CD4-positive, CD25-positive, alpha-beta regulatory T cell (primary cell): ENCODE measurements around the gene RAPGEF4. TPM values are rescaled to one million over a fixed set of nuclear protein-coding genes. Genes with fewer than 3 reads are reported as not detected.

Source experiments
- ATAC-seq, 2 donors: fragments of 150-1000 bp; cut with Tn5 transposase; one replicate each; pipeline ENCODE4 v1.10.0; 2021; ENCODE audit warnings: low read depth in 2 of 2, moderate number of reproducible peaks in 2 of 2, moderate library complexity in 1 of 2
- DNase-seq, 3 donors: peaks; one replicate each; pipeline versions ENCODE4 v3.0.0 to v3.0.0-alpha.2; 2012 to 2022; ENCODE audit warnings: mixed read lengths in 1 of 3
- H3K27ac ChIP-seq: one replicate; pipeline ENCODE4 v1.7.0; 2013; ENCODE audit warnings: mild to moderate bottlenecking, low read length; ENCODE audit not compliant: insufficient read depth, poor library complexity, severe bottlenecking
- H3K27me3 ChIP-seq: one replicate; pipeline ENCODE4 v1.7.0; 2013; ENCODE audit warnings: low read length; ENCODE audit not compliant: control insufficient read depth, insufficient read depth
- H3K36me3 ChIP-seq: one replicate; pipeline ENCODE4 v1.7.0; 2013; ENCODE audit warnings: mild to moderate bottlenecking, low read length, moderate library complexity; ENCODE audit not compliant: control insufficient read depth, insufficient read depth
- H3K4me1 ChIP-seq: 2 replicates; pipeline ENCODE4 v1.7.0; 2013; ENCODE audit warnings: mild to moderate bottlenecking, low read length; ENCODE audit not compliant: insufficient read depth, control insufficient read depth, poor library complexity, severe bottlenecking
- H3K4me3 ChIP-seq: one replicate; pipeline ENCODE4 v1.7.0; 2013; ENCODE audit warnings: low read depth, mild to moderate bottlenecking, low read length, moderate library complexity
- H3K9me3 ChIP-seq, 2 experiments: 1 replicate in 1 of 2; 2 replicates in 1 of 2; pipeline ENCODE4 v1.7.0; 2013; ENCODE audit warnings: low read length in 2 of 2, mild to moderate bottlenecking in 1 of 2, moderate library complexity in 1 of 2; ENCODE audit not compliant: control insufficient read depth in 2 of 2
- H3K27ac Mint-ChIP-seq, 3 donors: one replicate each; pipeline ENCODE4 v1.8.0; 2020 to 2022; ENCODE audit warnings: mild to moderate bottlenecking in 3 of 3, mixed read lengths in 3 of 3, moderate library complexity in 2 of 3
- H3K27me3 Mint-ChIP-seq: one replicate; pipeline ENCODE4 v1.8.0; 2022; ENCODE audit warnings: mild to moderate bottlenecking, mixed read lengths
- H3K36me3 Mint-ChIP-seq: one replicate; pipeline ENCODE4 v1.8.0; 2020; ENCODE audit warnings: mixed read lengths
- H3K4me1 Mint-ChIP-seq, 4 donors: one replicate each; pipeline ENCODE4 v1.8.0; 2020 to 2022; ENCODE audit warnings: mixed read lengths in 4 of 4, mild to moderate bottlenecking in 1 of 4
- H3K4me3 Mint-ChIP-seq, 4 donors: one replicate each; pipeline ENCODE4 v1.8.0; 2020 to 2022; ENCODE audit warnings: mild to moderate bottlenecking in 4 of 4, mixed read lengths in 4 of 4, moderate library complexity in 3 of 4
- H3K9me3 Mint-ChIP-seq, 7 donors: one replicate each; pipeline ENCODE4 v1.8.0; 2020 to 2022; ENCODE audit warnings: mixed read lengths in 7 of 7, mild to moderate bottlenecking in 3 of 7, moderate library complexity in 2 of 7
- polyA plus RNA-seq, 4 donors: library from polyadenylated mRNA; unstranded; fragments of 300-500 nt; fragmentation: Illumina TruSeq; gene quantifications; one replicate each; pipeline ENCODE4 v1.2.3, GENCODE V29; 2021
- total RNA-seq: library from RNA; stranded (reverse); gene quantifications from one replicate; pipeline ENCODE4 v1.2.3, GENCODE V29; 2022

Gene RAPGEF4
- total and polyA plus RNA-seq, 5 donors from 2014 or later: 1.4 TPM; not detected in 4

- ATAC-seq: no peak
- Mint-ChIP-seq H3K27ac (no peak overlapping the region), H3K27me3 (peaks cover 20% of the 10 kb centered on the region), H3K36me3 (peaks cover 4% of the 10 kb centered on the region), H3K4me3 (no peak overlapping the region), H3K4me1 (peaks cover 0 to 5% (median 2%) of the 10 kb centered on the region in 4 donors), H3K9me3 (no peaks in the 10 kb centered on the region)
- no peaks in the 10 kb centered on the region for H3K4me1 ChIP-seq
- no peaks in the 10 kb centered on the region for H3K36me3 ChIP-seq
- H3K4me3 ChIP-seq: no peak overlapping the region
- DNase-seq: no peak
- H3K9me3 ChIP-seq: no peaks in the 10 kb centered on the region
- H3K27ac ChIP-seq: no peak overlapping the region
- H3K27me3 ChIP-seq: no peaks in the 10 kb centered on the region
Measured at GRCh38 chr2:172964511-172965139, 229.0 kb downstream of the RAPGEF4 start.

- H3K9me3 Mint-ChIP-seq: no peaks in the 10 kb centered on the region
- ATAC-seq (no peak), DNase-seq (no peak)
- no peak overlapping the region for H3K4me3 Mint-ChIP-seq
- H3K27me3 Mint-ChIP-seq: peaks cover 19% of the 10 kb centered on the region
- Histone ChIP-seq H3K4me3 (no peak overlapping the region), H3K9me3 (no peaks in the 10 kb centered on the region), H3K36me3 (no peaks in the 10 kb centered on the region), H3K27ac (no peak overlapping the region), H3K4me1 (peaks cover 5% of the 10 kb centered on the region), H3K27me3 (no peaks in the 10 kb centered on the region)
- H3K4me1 Mint-ChIP-seq: peaks cover 0 to 15% (median 4%) of the 10 kb centered on the region in 4 donors
- H3K36me3 Mint-ChIP-seq: peaks cover 4% of the 10 kb centered on the region
- no peak overlapping the region for H3K27ac Mint-ChIP-seq
Measured at GRCh38 chr2:172965433-172966212, 230.0 kb downstream of the RAPGEF4 start.

DNA sequence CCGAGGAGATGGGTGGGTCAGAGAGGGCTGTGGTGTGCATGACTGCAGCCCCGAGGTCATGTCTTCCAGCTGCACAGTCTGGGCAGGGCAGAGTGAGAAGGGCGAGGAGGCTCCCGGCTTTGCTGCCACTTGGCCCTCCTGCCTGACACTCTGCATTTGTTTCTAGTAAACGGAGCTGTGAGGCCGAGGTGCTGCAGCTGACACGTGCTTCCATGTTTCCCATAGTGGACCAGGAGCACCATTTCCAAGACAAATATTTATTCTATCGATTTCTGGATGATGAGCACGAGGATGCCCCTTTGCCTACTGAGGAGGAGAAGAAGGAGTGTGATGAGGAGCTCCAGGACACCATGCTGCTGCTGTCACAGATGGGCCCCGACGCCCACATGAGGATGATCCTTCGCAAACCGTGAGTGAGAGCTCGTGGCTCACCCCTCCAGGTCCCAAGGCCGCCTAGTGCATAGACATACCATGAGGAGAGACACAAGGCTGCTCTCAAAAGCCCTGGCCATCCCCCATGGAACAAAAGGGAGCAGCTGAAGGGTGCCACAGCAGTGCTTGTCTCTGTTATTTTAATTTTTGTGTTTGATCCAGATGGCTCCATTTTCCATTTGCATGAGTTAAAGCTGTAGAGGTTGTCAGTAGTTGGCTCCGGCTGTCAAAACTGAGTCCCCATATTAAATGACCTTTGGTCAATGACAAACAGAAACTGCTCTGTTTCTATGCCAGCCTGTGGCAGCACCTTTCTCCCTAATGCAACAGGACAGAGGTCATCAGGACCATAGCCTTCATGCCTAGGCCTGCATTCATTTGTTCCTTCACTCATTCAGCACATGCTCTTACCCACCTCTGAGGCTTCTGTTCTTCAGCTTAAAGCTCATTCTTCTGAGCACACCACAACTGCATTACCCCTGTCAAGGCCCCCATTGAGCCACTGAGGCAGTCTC is 231.7 kb downstream of the RAPGEF4 start:
- no peak overlapping the region for H3K4me3 ChIP-seq
- H3K36me3 Mint-ChIP-seq: peaks cover 4% of the 10 kb centered on the region
- H3K9me3 Mint-ChIP-seq: no peaks in the 10 kb centered on the region
- DNase-seq: no peak
- H3K27me3 Mint-ChIP-seq: peaks cover 10% of the 10 kb centered on the region
- no peak for ATAC-seq
- H3K4me3 Mint-ChIP-seq: no peak overlapping the region
- H3K36me3 ChIP-seq: no peaks in the 10 kb centered on the region
- H3K4me1 ChIP-seq: peaks cover 7% of the 10 kb centered on the region
- H3K4me1 Mint-ChIP-seq: peaks cover 0 to 32% (median 7%) of the 10 kb centered on the region in 4 donors
- H3K27me3 ChIP-seq: no peaks in the 10 kb centered on the region
- no peak overlapping the region for H3K27ac ChIP-seq
- H3K9me3 ChIP-seq: no peaks in the 10 kb centered on the region
- H3K27ac Mint-ChIP-seq: no peak overlapping the region

GRCh38 chr2:172968061-172968469 is 232.4 kb downstream of the RAPGEF4 start:
- Histone ChIP-seq H3K27ac (no peak overlapping the region), H3K27me3 (no peaks in the 10 kb centered on the region), H3K4me1 (peaks cover 7% of the 10 kb centered on the region), H3K9me3 (no peaks in the 10 kb centered on the region), H3K4me3 (no peak overlapping the region), H3K36me3 (no peaks in the 10 kb centered on the region)
- no peak overlapping the region for H3K27ac Mint-ChIP-seq
- H3K4me3 Mint-ChIP-seq: no peak overlapping the region
- H3K36me3 Mint-ChIP-seq: no peaks in the 10 kb centered on the region
- DNase-seq (no peak), ATAC-seq (no peak)
- peaks cover 4% of the 10 kb centered on the region for H3K27me3 Mint-ChIP-seq
- H3K4me1 Mint-ChIP-seq: peaks cover 0 to 30% (median 5%) of the 10 kb centered on the region in 4 donors
- no peaks in the 10 kb centered on the region for H3K9me3 Mint-ChIP-seq

DNA sequence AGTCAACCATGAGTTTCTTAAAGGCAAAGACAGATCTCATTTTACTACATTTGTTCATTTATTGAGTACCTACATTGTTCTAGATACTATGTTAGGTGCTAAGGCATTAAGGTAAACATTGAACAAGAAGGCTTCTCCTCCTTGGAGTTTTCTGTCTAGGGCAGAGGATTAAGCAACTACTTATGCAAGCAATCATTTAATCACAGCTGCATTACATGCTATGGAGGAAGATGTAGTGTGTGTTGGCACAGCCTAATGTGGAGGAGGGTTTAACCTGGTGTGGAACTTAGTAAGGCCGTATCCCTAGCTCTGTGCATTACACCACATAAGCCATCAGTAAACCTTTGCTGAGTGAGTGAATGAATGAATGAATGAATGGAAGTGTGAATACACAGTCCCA is 233.5 kb downstream of the RAPGEF4 start:
- no peak overlapping the region for H3K27ac ChIP-seq
- Mint-ChIP-seq H3K27ac (no peak overlapping the region), H3K9me3 (no peaks in the 10 kb centered on the region), H3K27me3 (peaks cover 4% of the 10 kb centered on the region), H3K4me3 (no peak overlapping the region), H3K4me1 (peaks cover 0 to 30% (median 5%) of the 10 kb centered on the region in 4 donors), H3K36me3 (no peaks in the 10 kb centered on the region)
- H3K9me3 ChIP-seq: no peaks in the 10 kb centered on the region
- H3K4me3 ChIP-seq: no peak overlapping the region
- no peaks in the 10 kb centered on the region for H3K36me3 ChIP-seq
- DNase-seq (no peak), ATAC-seq (no peak)
- no peaks in the 10 kb centered on the region for H3K27me3 ChIP-seq
- peaks cover 7% of the 10 kb centered on the region for H3K4me1 ChIP-seq

GRCh38 chr2:172969609-172970008 is 234.0 kb downstream of the RAPGEF4 start:
- H3K9me3 ChIP-seq: no peaks in the 10 kb centered on the region
- Mint-ChIP-seq H3K4me1 (peaks cover 0 to 30% (median 5%) of the 10 kb centered on the region in 4 donors), H3K9me3 (no peaks in the 10 kb centered on the region), H3K36me3 (no peaks in the 10 kb centered on the region), H3K27ac (peak overlapping the region in 2 of 3 donors; percentile 76 to 87), H3K4me3 (peak overlapping the region in 1 of 4 donors; percentile 10), H3K27me3 (peaks cover 4% of the 10 kb centered on the region)
- no peaks in the 10 kb centered on the region for H3K36me3 ChIP-seq
- DNase-seq (no peak), ATAC-seq (no peak)
- H3K4me1 ChIP-seq: peaks cover 7% of the 10 kb centered on the region
- H3K27ac ChIP-seq: no peak overlapping the region
- H3K4me3 ChIP-seq: no peak overlapping the region
- no peaks in the 10 kb centered on the region for H3K27me3 ChIP-seq

GRCh38 chr2:172970660-172971059 is 235.0 kb downstream of the RAPGEF4 start:
- Histone ChIP-seq H3K4me3 (no peak overlapping the region), H3K9me3 (no peaks in the 10 kb centered on the region), H3K36me3 (no peaks in the 10 kb centered on the region), H3K27me3 (no peaks in the 10 kb centered on the region), H3K4me1 (peaks cover 7% of the 10 kb centered on the region), H3K27ac (peak overlapping the region; percentile 57)
- Mint-ChIP-seq H3K36me3 (no peaks in the 10 kb centered on the region), H3K9me3 (no peaks in the 10 kb centered on the region), H3K27me3 (peaks cover 8% of the 10 kb centered on the region), H3K27ac (peak overlapping the region; percentile 82 to 87 (median 83)), H3K4me1 (peaks cover 0 to 30% (median 5%) of the 10 kb centered on the region in 4 donors), H3K4me3 (peak overlapping the region in 1 of 4 donors; percentile 32)
- peak in 2 of 3 donors; percentile 57 to 81 for DNase-seq
- peak; percentile 90 to 93 for ATAC-seq
